Dedifferentiated amniotic fluid mesenchymal stem cell (primary cell): ENCODE results near the gene ARHGAP42.

Experiments used
- DNase-seq: peaks from one replicate; pipeline ENCODE4 v3.0.0-alpha.2; 2016; ENCODE audit errors: extremely low spot score

The ARHGAP42 gene

DNA sequence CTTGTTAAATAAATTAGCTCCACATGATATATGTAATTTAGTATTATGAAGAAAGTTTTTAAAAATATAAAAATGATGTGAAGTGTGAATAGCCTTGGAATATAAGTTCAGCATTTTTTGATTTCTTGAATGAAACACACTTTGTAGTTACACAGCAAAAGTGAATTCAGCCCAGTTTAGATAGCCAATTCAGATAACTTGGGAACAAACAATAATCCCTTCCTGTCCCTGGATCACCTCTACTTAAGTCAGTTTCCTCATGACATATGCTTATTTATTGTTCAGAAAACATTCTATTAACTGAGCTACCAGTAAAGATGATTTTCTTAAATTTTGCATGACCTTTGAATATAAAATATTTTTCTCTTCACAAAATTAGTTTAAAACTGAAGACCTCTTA, 335.2 kb downstream of the ARHGAP42 start:
- no peak for DNase-seq

DNA sequence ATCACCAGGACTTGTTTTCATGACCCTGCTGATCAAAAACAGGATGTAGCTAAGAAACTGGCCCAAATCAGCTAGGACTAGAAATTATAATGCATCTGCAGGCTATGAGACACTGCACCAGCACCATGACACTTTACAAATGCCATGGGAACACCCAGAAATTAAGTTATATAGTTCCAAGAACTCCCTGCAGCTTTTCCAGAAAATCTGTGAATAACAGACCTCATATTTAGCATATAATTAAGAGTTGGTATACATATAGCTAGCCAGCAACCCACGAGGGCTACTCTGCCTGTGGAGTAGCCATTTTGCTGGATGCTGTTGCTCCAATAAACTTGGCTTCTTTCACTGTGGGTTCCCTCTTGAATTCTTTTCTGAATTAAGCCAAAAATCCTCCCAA, 341.6 kb downstream of the ARHGAP42 start:
- DNase-seq = no peak

DNA sequence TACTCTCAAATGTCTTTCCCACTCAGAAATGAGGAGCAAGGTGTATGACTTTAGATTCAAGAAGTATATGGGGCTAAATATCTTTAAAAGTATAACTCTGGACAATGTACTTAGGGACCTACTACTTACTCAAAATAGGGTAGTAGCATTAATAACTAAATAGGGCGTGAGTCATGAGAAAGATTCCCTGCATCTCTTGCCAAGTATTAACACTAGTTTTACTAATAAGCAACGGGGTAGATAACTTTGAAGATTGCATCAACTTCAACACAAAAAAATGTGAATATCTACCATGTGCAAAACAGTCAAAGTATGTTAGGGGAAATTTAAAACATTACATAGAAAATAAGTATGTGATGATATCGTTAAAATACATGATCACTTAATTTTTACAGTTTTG, 342.9 kb downstream of the ARHGAP42 start:
- no peak for DNase-seq

DNA sequence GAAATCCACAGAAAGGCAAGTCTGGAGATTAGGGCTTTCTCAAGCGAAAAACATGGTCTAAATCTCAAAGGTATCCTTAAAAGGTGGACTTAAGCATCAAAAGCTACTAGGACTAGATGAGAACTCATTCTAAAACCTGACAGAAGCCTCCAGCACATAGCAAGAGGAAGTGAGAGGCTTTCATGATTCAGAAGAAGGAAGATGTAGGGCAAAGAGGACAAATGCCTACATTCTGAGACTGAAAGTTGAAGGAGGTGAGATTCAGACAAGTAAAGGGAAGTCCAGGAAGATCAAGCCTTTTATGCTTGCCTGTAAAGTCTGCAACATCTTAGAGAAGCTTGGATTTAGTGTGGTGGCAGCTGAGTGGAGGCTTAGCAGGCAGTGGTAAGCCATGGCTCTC, 343.6 kb downstream of the ARHGAP42 start:
- no peak for DNase-seq

DNA sequence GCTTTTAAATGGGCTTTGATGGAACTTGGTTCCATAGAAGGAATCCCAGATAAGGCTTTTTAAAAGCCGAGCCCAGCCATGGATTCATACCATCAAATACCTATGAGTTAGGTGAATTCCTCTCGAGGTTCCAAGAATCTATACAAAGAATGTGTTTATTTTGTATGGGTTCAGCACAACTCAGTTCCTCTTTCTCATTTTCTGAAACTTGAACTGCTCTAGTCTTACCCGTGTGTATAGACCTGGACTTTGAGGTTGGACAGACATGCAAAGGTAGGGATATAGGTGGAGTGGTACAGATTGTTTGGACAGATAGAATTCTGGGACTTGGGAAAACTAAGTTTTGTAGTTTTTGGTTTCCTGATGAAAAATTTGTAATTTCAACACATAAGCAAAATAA, 344.6 kb downstream of the ARHGAP42 start:
- no peak for DNase-seq

DNA sequence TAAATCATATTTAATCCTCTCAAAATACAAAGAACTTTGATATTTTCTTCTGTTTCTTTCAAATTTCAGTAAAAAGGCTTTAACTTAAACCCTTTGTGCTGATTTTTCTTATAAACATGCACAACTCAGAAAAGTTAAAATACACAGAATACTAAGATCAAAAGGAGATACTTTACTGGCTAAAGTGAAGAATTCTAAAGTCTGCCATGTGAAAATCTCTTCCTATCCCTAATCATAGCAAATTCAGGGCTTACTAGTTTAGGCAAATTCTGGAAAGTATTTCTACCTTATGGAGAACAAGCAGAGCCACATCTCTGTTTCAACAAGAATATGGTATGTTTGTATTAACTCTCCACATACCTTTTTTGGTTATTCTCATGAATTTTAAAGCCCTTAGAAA, 345.9 kb downstream of the ARHGAP42 start:
- no peak for DNase-seq

DNA sequence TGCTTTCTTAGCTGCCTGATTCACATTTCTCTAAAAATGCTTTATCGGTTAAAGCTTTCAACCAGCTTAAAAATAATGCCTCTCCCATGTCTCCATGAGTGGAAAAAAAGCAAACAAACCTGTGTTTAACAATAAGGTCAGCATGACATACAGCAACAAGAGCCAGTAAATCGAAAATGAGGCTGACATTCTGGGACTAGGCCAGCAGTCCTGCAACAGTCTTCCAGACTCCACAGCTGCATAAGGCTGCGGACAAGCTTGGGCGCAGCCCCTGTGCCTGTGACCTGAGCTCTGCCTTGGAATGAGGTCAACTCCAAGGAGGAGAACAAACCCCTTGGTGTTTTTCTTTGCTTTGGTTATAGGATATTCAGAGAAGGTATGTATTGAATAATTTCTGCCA, 347.0 kb downstream of the ARHGAP42 start:
- DNase-seq = no peak

DNA sequence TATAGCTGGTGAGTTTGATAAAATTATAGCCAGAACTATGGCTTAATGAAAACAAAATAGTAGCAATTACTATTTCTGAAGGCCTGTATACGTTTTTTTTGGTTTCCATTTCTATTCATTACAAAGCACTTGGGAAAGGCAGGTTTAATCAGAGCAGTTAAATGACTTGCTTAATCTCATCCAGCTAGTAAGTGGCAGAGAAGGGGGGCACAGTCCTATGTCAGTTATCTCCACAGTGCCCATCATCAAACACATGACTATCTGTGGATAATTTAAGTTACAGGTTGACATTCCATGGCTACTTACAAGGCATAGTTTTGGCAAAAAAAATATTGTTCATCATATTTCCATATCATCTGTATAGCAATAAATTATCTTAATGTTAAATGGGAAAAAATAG, 348.8 kb downstream of the ARHGAP42 start:
- DNase-seq = no peak
